Kidney capillary endothelial cell (primary cell): ENCODE measurements around the gene MYOD1.

Experiments used
- DNase-seq: peaks from one replicate; pipeline ENCODE4 v3.0.0-alpha.2; 2018; ENCODE audit warnings: low spot score

MYOD1 gene

DNA sequence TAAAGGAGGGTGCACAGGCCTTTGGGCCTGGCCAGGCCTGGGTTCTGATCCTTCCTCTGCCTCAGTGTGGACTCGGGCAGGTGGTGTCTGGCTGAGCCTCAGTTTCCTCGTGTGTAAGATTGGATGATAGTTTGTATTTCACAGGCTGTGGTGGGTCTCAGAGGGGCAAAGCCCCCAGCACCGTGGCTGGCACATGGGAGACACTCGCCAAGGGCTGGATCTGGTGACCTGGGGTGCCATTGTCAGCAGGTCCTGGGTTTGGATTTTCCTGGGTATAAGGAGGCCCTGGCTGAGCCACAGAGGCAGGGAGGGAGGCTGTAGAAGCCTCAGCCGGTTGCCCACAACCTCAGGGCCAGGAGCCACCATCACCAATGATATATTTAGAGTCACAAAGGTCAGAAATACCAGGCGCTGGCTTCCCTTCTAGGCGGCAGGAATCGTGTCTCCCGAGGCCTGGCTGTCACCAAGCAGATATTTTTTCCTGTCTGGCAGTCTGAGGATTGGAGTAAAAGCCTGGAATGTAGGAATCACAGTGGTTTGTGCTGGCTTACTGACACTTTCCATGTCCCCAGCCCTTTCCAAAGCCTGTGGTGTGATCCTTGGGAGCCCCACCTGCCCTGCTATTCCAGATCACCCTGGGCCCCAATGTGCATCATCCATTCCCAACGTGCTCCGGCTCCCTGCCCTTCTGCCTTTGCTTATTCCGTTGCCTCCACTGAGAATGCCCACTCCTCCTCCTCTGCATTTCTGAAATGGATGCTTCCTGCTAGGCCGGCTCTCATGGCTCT, 30.8 kb downstream of the MYOD1 start:
- DNase-seq, result no peak

DNA sequence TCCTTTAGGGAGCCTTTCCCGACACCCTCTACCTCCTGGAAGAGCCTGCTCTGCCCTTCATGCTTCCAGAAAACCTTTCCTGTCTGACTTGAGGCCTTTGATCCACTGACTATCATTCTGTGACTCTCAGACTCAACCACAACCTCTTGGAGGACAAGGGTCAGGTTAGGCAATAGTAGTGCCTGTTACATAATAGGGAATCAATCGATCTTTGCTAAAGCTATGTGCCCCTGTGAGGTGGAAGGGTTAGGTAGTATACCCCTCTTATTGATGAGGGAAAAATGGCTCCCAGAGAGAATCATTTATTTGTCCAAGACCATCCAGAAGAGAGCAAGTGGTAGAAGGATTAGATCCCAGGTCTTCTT, 31.4 kb downstream of the MYOD1 start:
- no peak for DNase-seq

DNA sequence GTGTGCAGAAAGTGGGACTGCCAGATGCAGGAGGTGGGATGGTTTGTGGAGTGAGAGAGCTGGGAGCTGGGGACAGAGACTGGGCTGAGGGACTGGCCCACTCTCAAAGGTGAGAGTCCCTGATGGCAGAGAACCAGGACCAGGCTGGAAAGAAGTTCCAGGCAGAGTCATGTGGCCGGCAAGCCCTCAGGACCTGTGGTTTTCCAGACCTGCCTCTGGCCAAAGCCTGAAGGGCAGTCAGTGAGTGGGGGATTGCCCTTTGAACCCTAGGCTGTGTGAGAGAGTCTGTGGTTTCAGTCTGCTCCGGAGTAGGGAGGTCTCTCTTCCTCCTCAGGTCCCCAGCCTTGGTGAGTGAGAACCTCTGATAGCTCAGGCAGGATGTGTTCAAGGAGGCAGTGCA, 32.2 kb downstream of the MYOD1 start:
- DNase-seq, result no peak

DNA sequence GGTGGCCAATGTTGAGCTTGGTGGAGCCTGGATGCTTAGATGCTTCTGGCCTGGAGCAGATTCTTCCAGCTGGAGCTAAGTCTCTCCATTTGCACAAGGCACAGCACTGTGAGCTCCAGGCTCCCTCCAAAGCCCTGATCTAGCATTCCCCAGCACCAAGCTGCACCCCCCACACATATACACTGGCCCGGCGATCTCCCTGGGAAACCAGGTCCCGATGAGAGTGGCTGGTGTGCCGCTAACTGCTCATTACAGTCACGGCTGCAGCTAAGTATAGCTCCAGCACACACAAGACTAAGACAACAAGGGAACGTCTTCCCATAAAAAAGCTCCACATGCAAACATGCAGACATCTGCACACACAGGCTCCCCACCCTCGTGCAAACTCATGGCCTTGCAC, 32.8 kb downstream of the MYOD1 start:
- no peak for DNase-seq

DNA sequence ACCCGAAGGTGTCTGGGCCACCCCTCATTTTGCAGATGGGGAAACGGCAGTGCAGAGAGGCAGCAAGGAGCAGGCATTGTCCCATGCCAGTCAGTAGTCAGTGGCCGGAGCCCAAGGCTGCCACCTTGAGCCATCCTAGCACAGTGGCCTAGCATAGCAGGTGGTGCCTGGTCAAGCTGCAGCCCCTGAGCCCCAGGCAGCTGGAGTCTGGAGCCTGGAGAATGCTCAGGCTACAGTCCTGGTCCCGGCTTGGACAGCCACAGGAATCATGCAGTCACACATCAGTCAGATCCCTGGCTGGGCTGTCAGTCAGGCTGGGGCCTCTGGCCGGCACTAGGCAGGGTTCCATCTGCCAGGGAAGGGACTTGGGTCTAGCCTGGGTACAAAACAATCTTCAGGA, 33.8 kb downstream of the MYOD1 start:
- no peak for DNase-seq

DNA sequence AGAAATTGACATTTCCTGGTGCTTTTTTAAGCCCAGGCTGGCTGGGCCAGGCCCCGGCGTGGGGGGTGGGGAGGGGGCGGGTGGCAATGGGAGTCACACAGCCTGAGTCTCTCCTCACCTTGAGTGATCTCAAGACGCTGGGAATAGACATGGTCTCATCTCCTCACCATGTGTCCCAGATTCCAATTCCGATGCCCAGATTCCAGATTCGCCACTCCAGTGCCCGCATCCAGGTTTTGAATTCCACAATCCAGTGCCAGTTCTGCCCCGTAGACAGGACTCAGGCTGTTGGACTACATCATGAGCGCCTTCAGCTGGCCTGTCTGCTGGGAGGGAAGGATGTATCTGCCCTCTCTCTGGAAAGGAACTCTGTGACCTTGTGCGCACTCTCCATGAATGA, 34.3 kb downstream of the MYOD1 start:
- DNase-seq, result no peak

DNA sequence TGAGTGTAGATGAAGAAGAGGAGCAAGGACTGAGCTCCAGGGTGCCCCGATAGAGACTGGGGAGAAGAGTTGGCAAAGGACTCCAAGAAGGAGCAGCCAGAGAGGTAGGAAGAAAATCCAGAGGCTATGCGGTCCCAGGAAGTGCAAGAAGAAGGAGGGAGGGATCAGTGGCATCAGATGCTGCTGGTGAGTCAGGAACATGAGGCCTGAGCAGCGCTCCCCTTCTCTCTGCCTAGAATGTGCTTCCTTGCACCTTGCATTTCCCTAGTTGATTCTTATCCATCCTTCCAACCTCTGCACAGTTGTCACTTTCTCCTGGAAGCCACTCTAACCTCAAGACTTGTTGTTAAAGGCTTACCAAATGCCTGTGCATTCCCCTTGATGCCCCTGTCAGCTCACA, 36.5 kb downstream of the MYOD1 start:
- DNase-seq, result no peak

DNA sequence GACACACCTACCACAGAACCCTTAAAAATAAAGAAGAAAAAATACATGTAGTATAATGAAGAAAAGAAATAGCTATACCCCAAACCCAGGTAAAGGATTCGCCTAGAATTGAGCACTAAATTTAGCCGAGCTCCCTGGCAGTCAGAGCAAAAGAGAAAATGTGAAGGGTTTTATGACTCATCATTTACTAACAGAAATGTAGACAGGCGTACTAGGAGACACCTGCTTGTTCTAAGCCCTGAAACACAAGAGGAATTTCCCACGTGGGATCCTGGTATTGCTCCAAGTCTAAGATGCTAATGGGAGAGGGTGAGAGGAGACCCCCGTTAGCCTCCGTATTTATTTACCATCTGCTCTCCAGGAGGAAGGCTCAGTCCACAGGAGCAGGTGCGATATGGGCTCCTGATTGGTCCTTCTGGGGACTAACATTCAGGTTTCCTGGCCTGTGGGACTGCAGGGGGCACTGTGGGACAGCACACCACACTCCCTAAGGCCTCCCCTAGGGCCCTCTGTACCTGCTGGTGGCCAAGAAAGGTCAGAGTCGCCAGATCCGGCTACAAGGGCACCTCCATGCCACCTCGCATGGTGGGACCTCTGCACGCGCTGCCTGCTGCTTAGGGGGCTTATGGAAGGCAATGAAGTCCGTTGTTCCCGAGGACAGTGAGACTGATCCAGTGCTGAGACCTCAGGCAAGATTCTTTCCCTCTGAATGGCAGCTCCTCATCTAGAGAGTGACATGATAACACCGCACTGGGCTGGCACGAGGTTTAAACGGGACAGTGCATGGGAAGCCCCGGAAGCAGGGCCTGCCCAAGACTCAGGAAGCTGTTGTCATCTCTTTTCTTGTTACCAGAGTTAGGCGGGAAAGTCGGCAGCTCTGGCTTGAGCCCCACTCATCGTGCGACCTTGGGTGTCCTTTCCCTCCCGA, 41.0 kb downstream of the MYOD1 start:
- peak; percentile 14 for DNase-seq

DNA sequence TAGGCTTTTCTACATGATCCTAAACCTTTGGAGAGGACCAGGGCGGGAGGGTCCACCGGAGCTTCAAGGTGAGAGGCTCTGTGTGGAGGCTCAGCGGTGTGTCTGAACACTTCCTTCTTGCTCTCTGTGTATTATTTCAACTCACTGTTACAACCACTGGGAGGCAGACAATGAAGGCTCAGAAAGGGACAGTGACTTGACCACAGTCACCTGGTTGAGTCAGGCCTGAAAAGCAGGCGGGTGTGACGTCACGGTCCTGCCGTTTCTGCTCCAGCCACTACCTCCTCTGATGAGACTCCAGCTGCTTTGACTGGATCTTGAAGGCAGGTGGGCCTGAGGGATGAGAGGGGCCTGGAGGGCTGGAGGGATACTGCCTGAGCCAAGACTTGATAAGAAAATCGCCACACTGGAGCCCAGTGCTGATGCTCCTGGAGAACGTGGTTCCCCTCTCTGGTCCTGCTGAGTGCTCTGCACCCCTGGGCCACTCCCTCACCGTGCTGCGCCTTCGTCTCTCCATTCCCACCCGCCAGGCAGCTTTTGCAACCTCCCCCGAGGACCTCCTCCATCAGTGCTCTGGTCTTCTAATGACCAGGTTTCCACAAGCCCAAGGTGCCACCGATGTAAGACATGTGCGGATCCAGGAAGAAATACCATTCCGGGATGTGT, 43.1 kb downstream of the MYOD1 start:
- no peak for DNase-seq

DNA sequence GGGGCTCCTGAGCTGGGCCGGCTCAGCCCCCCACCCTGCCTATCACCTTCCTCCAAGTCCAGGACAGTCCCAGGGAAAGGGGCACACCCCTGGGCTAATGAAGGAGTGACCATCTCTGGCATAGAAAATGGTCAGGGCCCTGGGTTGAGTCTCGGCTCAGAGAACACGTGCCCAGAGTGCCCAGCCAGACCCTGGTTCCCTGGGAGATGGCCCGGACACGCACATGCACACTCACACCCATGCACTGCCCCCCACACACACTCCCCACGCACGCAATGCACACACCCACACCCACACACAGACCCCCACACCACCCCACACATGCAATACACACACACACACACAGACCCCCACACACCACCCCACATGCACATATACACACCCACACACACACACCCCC, 43.9 kb downstream of the MYOD1 start:
- no peak for DNase-seq

DNA sequence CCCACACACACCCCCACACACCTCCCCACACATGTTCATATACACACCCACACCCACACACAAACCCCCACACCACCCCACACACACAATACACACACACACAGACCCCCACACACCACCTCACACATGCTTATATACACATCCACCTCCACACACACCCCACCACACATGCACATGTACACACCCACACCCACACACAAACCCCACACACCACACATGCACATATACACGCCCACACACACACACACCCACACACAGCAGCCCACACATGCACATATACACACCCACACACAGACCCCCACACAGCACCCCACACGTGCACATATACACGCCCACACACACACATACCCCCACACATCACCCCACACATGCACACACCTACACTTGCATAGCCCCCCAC, 44.3 kb downstream of the MYOD1 start:
- no peak for DNase-seq

DNA sequence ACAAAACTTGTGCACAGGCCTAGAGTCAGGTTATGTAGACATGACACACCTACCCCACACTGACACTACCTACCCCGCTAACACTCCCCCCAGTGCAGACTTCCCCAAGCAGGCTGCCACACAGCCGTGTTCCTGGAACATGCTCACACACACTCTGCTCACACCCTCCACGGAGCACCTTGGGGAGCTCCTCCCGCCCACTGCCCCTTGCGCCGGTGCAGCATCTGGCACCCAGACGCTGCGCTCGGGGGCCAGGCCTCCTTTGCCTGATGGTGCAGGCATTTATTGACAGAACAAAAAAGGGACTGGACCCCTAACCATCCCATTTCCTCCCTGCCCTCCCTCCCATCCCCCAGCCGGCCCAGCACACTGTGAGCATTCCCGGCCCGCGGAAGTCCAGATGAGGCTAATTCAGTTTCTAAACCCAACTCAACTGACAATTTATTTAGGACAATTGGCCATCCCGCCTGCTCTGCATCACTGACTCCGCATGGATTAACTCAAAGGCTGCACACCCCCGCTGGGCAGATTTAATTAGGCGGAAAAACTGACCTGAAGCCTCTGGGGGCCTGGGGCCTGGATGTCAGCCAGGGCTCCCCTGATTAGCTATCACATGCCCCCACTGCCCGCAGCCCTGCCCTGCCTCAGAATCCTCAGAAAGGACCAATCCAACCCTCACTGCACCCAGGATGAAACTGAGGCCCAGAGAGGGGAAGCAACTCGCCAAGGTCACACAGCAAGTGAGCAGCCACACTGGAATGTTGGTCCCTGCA, 45.3 kb downstream of the MYOD1 start:
- DNase-seq, result no peak

DNA sequence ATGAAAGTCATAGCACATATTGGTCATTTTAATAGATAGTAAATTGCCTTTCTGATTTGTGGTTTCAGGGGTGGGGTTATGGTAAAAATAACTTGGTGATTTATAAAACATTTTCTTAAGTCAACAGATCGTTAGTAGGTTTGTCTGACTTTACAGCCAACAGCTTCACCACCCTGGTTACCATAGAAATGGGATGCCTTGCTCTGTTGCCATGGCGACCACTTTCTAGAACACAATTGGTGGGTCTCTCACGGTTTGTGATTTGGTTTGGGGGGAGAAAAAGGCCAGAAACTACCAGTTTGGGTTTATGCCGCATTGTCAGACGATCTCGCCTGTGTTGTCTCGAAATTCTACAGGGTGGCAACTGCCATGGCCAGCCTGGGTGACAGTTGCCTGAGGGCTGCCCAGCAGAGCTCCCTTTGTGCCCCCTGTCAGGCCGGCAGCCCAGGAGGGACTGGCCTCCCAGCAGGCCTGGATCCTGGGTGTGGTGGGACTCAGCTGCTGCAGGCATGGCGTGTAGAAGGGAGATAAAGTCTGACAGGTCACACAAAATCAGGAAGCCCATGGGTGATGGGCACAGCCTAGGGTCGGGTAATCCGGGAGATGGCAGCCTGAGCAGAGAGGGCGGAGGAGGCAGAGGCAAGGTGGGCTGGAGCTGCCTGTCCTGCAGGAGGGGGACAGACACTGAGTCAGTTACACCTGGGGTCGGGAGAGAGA, 46.1 kb downstream of the MYOD1 start:
- DNase-seq, result no peak

DNA sequence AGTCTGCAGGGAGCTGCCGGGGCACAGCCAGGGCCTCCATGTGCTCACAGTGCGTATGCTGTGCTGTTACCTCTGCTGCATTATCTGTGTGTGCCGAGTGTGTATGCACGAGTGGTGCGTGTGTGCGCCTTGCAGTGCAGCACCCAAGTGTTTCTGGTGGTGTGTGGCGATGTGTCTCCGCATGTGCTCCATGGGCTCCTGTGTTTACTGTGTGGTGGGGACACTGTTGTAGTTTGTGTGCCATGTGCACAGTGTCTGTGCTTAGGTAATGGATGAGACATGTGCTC, 46.6 kb downstream of the MYOD1 start:
- no peak for DNase-seq

DNA sequence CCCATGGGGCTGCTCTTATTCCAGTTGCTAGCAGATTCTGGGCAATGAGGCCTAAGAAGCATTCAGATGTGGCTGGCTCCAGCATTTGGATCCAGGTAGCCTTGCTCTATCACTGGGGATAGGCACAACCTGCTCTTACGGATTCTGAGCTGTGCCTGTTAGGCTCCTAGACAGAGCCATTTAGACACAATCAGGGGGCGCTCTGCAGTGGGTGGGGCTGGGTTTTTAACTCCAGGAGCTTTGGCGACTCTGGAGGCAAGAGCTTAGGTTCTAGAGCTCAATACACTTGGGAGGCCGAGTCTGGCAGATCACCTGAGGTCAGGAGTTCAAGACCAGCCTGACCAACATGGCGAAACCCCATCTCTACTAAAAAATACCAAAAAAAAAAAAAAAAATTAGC, 47.2 kb downstream of the MYOD1 start:
- no peak for DNase-seq

DNA sequence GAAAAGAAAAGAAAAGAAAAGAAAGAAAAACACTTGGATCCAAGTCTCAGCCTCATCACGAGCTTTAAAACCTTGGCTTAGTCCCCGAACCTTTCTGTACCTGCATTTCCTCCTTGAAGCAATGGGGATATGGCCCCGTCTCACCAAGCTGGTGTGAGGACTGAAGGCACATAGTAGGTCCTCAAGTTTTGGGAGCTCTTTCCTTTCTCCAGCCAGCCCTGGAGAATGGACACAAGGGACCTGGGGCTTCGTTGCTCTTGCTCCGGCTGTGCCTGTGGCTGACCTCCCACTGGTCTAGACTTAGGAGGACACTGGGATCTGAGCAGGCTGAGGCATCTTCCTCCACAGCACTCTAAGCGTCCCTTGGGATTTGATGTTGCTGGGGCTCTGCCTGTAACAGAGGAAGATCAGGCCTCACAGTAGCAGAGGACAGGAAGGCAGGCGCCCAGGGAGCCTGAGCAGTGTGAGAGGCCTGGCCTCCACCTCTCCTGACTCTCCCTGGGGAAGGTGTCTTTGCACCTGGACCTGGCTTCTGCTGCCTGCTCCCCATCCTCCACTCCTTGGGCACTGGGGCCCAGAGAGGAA, 48.0 kb downstream of the MYOD1 start:
- no peak for DNase-seq

DNA sequence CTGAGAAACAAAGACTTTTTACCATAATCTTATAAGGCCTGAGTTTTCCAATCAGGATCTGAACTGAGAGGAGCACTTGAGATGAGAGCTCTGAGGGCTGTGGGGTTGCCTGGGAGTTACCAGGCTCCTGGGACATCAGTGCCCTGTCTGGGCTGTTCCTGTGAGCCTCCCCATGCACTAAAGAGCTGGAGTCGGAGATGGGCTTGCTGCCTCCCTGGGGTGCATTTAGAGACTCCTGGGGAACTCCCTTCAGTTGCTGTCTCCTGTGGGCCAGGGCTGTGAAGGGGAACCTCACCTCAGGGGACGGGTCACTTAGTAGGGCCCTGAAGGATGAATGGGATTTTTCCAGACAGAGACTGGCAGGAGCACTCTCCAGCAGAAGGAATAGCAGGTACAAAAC, 48.5 kb downstream of the MYOD1 start:
- DNase-seq, result no peak

DNA sequence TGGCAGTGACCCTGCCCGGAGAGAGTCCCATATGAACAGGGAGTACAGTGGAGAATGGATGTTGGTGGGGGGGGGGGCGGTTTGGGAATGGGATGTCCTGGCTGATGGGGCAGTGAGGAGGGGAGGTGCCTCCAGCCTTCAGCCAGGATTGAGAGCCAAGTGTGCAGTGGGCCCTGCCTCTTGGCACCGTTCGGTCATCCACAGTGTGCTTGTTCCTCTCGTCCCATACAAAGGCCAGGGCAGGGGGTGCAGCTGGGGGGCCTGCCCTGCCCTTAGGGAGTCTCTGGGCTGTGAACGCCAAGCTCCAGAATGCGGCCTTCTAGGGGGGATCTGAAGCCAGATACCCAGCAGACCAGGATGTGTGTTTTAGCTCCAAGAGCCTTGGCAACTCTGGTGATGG, 49.2 kb downstream of the MYOD1 start:
- DNase-seq, result no peak

DNA sequence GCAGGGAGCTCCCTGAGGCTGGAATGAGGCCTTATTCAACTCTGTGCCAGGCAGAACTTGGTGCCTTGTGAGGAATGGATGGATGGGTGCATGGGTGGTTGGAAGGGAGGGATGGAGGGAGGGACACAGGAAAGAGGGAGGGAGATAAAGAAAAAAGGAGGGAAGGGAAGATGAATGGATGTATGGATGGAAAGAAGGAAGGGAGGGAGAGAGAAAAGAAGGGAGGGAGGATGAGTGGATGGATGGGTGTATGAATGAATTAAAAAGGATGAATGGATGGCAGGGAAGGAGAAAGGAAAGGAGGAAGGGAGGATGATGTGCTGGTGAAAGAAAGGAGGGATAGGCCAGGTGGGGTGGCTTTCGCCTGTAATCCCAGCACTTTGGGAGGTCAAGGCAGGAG, 49.8 kb downstream of the MYOD1 start:
- DNase-seq, result no peak

DNA sequence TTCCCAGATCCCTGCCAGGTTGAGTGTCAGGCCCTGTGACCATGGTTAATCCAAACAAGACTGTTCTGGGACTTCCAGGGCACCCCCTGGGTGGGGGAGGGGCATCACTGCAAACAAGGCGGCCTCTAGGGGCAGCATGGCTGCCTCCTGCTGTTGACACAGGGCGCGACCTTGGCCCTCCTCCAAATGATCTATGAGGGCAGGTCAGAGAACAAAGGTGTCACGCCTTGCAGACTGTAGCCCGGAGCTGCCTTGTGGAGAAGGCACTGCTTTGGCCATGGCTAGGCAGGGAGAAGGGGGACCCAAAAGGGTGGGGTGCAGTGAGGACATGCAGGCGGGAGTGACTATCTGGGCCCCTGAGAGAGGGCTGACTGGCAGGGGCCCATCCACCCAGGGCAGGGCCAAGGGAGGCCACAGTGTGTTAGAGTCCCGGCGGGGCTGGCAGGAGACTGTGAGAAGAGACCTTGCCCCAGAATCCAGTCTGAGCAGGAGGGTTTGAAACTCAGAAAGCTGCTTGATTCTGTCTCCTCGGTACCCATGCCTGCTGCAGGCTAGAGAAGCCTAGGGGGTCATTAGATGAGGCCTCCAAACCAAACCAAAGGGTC, 50.8 kb downstream of the MYOD1 start:
- DNase-seq, result no peak

DNA sequence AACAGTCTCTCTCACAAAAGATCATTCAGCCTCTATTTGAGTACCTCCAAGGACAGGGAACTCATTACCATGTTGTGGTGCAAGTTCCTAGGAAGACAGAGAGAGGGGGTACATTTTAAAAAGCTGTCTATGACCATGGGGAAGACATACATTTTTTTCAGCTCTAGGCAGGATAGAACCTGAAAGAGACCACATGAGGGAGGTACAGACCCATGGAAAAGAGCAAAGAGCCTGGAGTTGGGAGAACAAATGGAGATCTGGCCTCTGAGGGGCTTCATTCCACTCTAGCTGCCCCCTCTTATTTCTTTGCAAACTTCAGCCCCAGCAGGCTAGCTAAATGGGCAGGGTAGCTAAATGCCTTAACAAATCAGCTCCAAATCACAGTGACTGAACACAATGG, 51.5 kb downstream of the MYOD1 start:
- no peak for DNase-seq
